SU-DHL-6 (cell line): ENCODE measurements around the gene ATIC.
"Not testable (repeated sequence)": the region's sequence is repeated elsewhere in the genome, so short reads cannot be mapped to it uniquely, and the experiment has no call there.

Source experiments
- H2AFZ ChIP-seq: fragments of 200-600 bp; sonication (generic); 2 replicates; pipeline ENCODE4 v1.6.1; 2014; ENCODE audit warnings: low read depth, mild to moderate bottlenecking, moderate library complexity, mixed read lengths, antibody characterized with exemption, low read length; ENCODE audit not compliant: severe bottlenecking
- H3F3A ChIP-seq: fragments of 200-600 bp; shearing (Covaris generic); 2 replicates; pipeline ENCODE4 v1.6.0; 2016; ENCODE audit warnings: antibody characterized with exemption, mild to moderate bottlenecking; ENCODE audit not compliant: insufficient read depth
- H3K27ac ChIP-seq: fragments of 200-600 bp; sonication (generic); 2 replicates; pipeline ENCODE4 v1.5.1; 2016; ENCODE audit warnings: low read depth, mild to moderate bottlenecking, low read length, moderate library complexity, mixed read lengths
- H3K27me3 ChIP-seq: fragments of 200-600 bp; sonication (generic), shearing (Covaris generic); 2 replicates; pipeline ENCODE4 v1.6.0; 2014; ENCODE audit warnings: mild to moderate bottlenecking, low read length
- H3K36me3 ChIP-seq: fragments of 200-600 bp; sonication (generic); 2 replicates; pipeline ENCODE4 v1.6.1; 2014; ENCODE audit warnings: mild to moderate bottlenecking, low read length, mixed read lengths
- H3K4me2 ChIP-seq: fragments of 300-600, 200-600 bp; shearing (Covaris generic), sonication (generic); 2 replicates; pipeline ENCODE4 v1.6.0; 2014; ENCODE audit warnings: low read length, low read depth, mild to moderate bottlenecking; ENCODE audit not compliant: poor library complexity, severe bottlenecking
- H3K4me3 ChIP-seq: fragments of 200-600 bp; sonication (generic); 2 replicates; pipeline ENCODE4 v1.5.1; 2014; ENCODE audit warnings: antibody characterized with exemption, low read length, mild to moderate bottlenecking, mixed read lengths; ENCODE audit not compliant: insufficient read depth, poor library complexity, severe bottlenecking
- H3K79me2 ChIP-seq: fragments of 200-600 bp; sonication (generic); 2 replicates; pipeline ENCODE4 v1.6.1; 2014; ENCODE audit warnings: mild to moderate bottlenecking, low read length, moderate library complexity; ENCODE audit not compliant: insufficient read depth
- H3K9ac ChIP-seq: fragments of 200-600 bp; sonication (generic); 2 replicates; pipeline ENCODE4 v1.7.0; 2014; ENCODE audit warnings: mild to moderate bottlenecking, low read length
- H3K9me2 ChIP-seq: fragments of 200-600 bp; sonication (generic); replicated peaks from 2 replicates; pipeline ENCODE4 v1.6.1; 2014; ENCODE audit warnings: low read length; ENCODE audit not compliant: insufficient read depth
- H3K9me3 ChIP-seq: fragments of 200-600 bp; sonication (generic); 2 replicates; pipeline ENCODE4 v1.6.1; 2014; ENCODE audit warnings: low read length, mixed read lengths; ENCODE audit not compliant: insufficient read depth
- H4K20me1 ChIP-seq: fragments of 200-600 bp; sonication (generic); 2 replicates; pipeline ENCODE4 v1.6.1; 2014; ENCODE audit warnings: low read depth, mild to moderate bottlenecking, antibody characterized with exemption, low read length, moderate library complexity, mixed read lengths
- EZH2phosphoT487 ChIP-seq: fragments of 200-600 bp; sonication (generic), shearing (Covaris generic); conservative IDR thresholded peaks from 2 replicates; pipeline ENCODE4 v1.6.1; 2018; ENCODE audit warnings: mild to moderate bottlenecking, antibody characterized with exemption, low read length, moderate library complexity, mixed read lengths
- TF ChIP-seq, protein P1 (sequence below): fragments of 200-600 bp; sonication (generic); IDR thresholded peaks from one replicate; pipeline ENCODE4 v1.5.1; 2017; ENCODE audit warnings: antibody characterized with exemption, mild to moderate bottlenecking, low read length, moderate library complexity; ENCODE audit not compliant: insufficient read depth, poor library complexity, severe bottlenecking

ATIC gene

DNA sequence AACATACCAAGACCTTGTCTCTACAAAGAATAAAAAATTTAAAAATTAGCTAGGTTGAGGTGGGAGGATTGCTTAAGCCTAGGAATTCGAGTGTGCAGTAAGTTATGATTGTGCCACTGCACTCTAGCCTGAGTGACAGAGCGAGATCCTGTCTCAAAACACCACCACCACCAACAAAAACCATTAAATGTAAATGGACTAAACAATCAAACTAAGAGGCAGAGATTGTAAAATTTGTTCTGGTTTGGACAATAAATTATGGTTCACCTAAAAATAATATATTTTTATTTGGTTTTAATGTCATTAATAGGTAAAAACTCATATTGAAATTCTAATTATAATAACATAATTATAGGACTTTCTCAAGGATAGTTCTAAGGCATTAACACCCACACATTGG lies 9.9 kb upstream of the ATIC start:
- Histone ChIP-seq H4K20me1 (no peaks in the 10 kb centered on the region), H3K27me3 (no peaks in the 10 kb centered on the region), H3K9ac (no peak overlapping the region), H3K4me3 (no peak overlapping the region), H3K27ac (no peak overlapping the region), H3K79me2 (no peaks in the 10 kb centered on the region), H3K9me3 (no peaks in the 10 kb centered on the region), H2AFZ (no peak overlapping the region), H3K9me2 (no peaks in the 10 kb centered on the region), H3K4me2 (no peak overlapping the region), H3K36me3 (no peaks in the 10 kb centered on the region), H3F3A (no peaks in the 10 kb centered on the region)
- TF ChIP-seq, protein P1, sequence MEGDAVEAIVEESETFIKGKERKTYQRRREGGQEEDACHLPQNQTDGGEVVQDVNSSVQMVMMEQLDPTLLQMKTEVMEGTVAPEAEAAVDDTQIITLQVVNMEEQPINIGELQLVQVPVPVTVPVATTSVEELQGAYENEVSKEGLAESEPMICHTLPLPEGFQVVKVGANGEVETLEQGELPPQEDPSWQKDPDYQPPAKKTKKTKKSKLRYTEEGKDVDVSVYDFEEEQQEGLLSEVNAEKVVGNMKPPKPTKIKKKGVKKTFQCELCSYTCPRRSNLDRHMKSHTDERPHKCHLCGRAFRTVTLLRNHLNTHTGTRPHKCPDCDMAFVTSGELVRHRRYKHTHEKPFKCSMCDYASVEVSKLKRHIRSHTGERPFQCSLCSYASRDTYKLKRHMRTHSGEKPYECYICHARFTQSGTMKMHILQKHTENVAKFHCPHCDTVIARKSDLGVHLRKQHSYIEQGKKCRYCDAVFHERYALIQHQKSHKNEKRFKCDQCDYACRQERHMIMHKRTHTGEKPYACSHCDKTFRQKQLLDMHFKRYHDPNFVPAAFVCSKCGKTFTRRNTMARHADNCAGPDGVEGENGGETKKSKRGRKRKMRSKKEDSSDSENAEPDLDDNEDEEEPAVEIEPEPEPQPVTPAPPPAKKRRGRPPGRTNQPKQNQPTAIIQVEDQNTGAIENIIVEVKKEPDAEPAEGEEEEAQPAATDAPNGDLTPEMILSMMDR = no peak
- no peak for TF ChIP-seq EZH2phosphoT487

DNA sequence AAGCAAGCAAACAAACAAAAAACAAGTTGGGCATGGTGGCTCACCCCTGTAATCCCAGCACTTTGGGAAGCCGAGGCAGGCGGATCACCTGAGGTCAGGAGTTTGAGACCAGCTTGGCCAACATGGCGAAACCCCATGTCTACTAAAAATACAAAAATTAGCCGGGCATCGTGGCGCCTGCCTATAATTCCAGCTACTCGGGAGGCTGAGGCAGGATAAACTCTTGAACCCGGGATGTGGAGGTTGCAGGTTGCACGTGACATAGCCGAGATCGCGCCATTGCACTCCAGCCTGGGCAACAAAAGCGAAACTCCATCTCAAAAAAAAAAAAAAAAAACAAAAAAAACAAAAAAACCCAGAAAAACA lies 617 bp upstream of the ATIC start:
- peak overlapping the region; percentile 81 for H3K4me3 ChIP-seq
- H3F3A ChIP-seq, H3K9me3 ChIP-seq, H3K9me2 ChIP-seq, H4K20me1 ChIP-seq, H3K27me3 ChIP-seq: not testable (repeated sequence)
- peaks cover 19% of the 10 kb centered on the region for H3K36me3 ChIP-seq
- peak overlapping the region; percentile 76 for H3K4me2 ChIP-seq
- H3K79me2 ChIP-seq = peaks cover 43% of the 10 kb centered on the region
- H3K27ac ChIP-seq = peak overlapping the region; percentile 58
- peak overlapping the region; percentile 87 for H2AFZ ChIP-seq
- H3K9ac ChIP-seq = peak overlapping the region; percentile 93

DNA sequence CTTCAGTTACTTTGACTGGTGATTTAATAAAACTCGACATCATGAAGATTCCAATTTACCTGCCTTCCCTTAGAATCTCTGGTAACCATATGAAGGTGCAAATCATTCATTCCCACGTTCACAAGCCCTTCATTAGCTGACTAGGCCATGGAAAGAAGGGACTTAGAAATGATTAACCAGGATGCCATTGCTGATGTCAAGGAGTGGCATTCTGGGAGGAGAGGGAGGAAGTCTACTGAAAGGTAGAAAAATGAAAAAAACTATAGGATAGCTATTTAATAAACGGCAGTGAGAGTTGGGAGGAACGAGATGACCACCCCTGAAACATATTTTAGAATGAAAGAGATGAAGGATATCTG lies 1.4 kb downstream of the ATIC start:
- H3K9me3 ChIP-seq = no peaks in the 10 kb centered on the region
- no peaks in the 10 kb centered on the region for H4K20me1 ChIP-seq
- H3F3A ChIP-seq = peaks cover 3% of the 10 kb centered on the region; the same call in 1 of the 2 replicates
- peaks cover 26% of the 10 kb centered on the region for H3K36me3 ChIP-seq
- no peak overlapping the region for H3K27ac ChIP-seq
- H3K9me2 ChIP-seq = no peaks in the 10 kb centered on the region
- TF ChIP-seq, protein P1 = no peak
- TF ChIP-seq EZH2phosphoT487 = no peak
- peak overlapping the region; percentile 93 for H3K9ac ChIP-seq
- H3K4me3 ChIP-seq = peak overlapping the region; percentile 81
- H3K79me2 ChIP-seq = peaks cover 59% of the 10 kb centered on the region
- H3K27me3 ChIP-seq = no peaks in the 10 kb centered on the region
- H3K4me2 ChIP-seq = peak overlapping the region; percentile 76
- H2AFZ ChIP-seq = no peak overlapping the region

DNA sequence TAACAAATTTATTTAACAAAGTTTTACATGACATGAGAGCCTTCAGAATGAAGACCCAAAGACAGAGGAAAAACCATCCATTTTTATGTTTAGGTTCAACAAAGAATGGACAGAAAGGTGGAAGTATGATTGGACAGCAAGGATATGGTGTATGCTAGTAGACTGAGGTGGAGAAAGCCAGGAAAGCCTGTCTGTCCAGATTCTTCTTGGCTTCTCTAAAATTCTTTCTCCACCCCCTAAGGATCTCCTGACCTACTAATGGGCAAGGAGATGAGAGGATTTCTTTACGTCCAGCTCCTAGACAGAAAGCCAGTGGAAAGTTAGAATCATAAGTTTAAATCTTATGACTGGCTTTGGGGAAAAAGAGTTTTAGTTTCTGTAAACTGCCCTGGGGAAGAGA lies 3.0 kb downstream of the ATIC start:
- Histone ChIP-seq H3K79me2 (peaks cover 74% of the 10 kb centered on the region), H3K27ac (no peak overlapping the region), H3K36me3 (peaks cover 36% of the 10 kb centered on the region), H3K9me2 (no peaks in the 10 kb centered on the region), H3K4me3 (no peak overlapping the region), H3K27me3 (no peaks in the 10 kb centered on the region), H3F3A (peaks cover 3% of the 10 kb centered on the region; the same call in 1 of the 2 replicates), H3K4me2 (no peak overlapping the region), H3K9ac (no peak overlapping the region), H4K20me1 (no peaks in the 10 kb centered on the region), H2AFZ (no peak overlapping the region), H3K9me3 (no peaks in the 10 kb centered on the region)
- no peak for TF ChIP-seq EZH2phosphoT487
- TF ChIP-seq, protein P1 = no peak
